WTC11 (cell line): Measurements from ENCODE around the gene NBEA.

Experiments used
- CBFB ChIP-seq: sonication (generic); formaldehyde crosslinking; IDR thresholded peaks from 2 replicates; pipeline ENCODE4 v1.8.1; 2022; ENCODE audit warnings: mild to moderate bottlenecking, low read depth, missing genetic modification reagents
- CREB1 ChIP-seq: sonication (generic); formaldehyde crosslinking; IDR thresholded peaks from 2 replicates; pipeline ENCODE4 v1.8.0; 2023; ENCODE audit warnings: mild to moderate bottlenecking, missing genetic modification reagents
- JUN ChIP-seq: sonication (generic); formaldehyde crosslinking; IDR thresholded peaks from 2 replicates; pipeline ENCODE4 v1.8.0; 2023; ENCODE audit warnings: mild to moderate bottlenecking, missing genetic modification reagents
- NFATC4 ChIP-seq: fragments of 250-450 bp; sonication (Bioruptor Pico); IDR thresholded peaks from 2 replicates; pipeline ENCODE4 v1.9.0; 2021; ENCODE audit warnings: mild to moderate bottlenecking
- SP1 ChIP-seq: sonication (generic); formaldehyde crosslinking; conservative IDR thresholded peaks from 2 replicates; pipeline ENCODE4 v1.8.1; 2022; ENCODE audit warnings: missing genetic modification reagents
- TCF7 ChIP-seq: sonication (generic); formaldehyde crosslinking; IDR thresholded peaks from 2 replicates; pipeline ENCODE4 v1.8.0; 2022; ENCODE audit warnings: mild to moderate bottlenecking, low read depth, missing genetic modification reagents, moderate library complexity
- TF ChIP-seq, protein P1 (sequence below): fragments of 200-600 bp; IDR thresholded peaks from 2 replicates; pipeline ENCODE4 v1.8.0; 2022; ENCODE audit warnings: antibody characterized with exemption
- TF ChIP-seq, protein P2 (sequence below): sonication (generic); formaldehyde crosslinking; IDR thresholded peaks from 2 replicates; pipeline ENCODE4 v1.8.1; 2023; ENCODE audit warnings: mild to moderate bottlenecking, missing genetic modification reagents, moderate library complexity
- TF ChIP-seq, protein P3 (sequence below): sonication (generic); formaldehyde crosslinking; IDR thresholded peaks from 2 replicates; pipeline ENCODE4 v1.8.1; 2022; ENCODE audit warnings: low read depth, mild to moderate bottlenecking, moderate library complexity, missing genetic modification reagents, borderline replicate concordance
- TF ChIP-seq, protein P4 (sequence below): sonication (generic); formaldehyde crosslinking; IDR thresholded peaks from 2 replicates; pipeline ENCODE4 v1.8.0; 2022; ENCODE audit warnings: mild to moderate bottlenecking, missing genetic modification reagents
- TF ChIP-seq, protein P5 (sequence below): sonication (generic); formaldehyde crosslinking; IDR thresholded peaks from 2 replicates; pipeline ENCODE4 v1.8.0; 2022; ENCODE audit warnings: mild to moderate bottlenecking, missing genetic modification reagents
- TF ChIP-seq, protein P6 (sequence below): sonication (generic); formaldehyde crosslinking; IDR thresholded peaks from 2 replicates; pipeline ENCODE4 v1.8.1; 2023; ENCODE audit warnings: mild to moderate bottlenecking, moderate library complexity, missing genetic modification reagents

DNA sequence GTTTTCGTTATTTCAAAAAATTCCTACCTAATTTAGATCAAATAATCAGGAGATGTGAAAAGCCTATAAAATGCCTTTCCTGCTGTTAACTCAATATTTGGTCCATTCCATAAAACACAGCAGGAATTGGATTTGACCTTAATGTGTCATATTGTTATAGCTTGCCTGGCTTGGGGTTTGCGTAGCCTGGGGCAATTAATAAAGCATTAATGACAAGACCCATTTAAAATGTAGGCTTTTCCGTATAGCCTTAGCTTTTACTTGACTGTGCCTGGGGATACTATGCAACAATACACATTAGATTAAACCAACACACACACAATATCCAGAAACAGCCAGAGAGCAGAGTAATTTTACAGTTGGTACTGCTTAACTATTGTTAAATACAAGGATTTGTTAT, 651.6 kb downstream of the NBEA start:
- TF ChIP-seq SP1 (CRISPR knock-in tag) (no peak), CREB1 (no peak), JUN (no peak), TCF7 (no peak), NFATC4 (no peak), CBFB (CRISPR knock-in tag) (no peak)
- TF ChIP-seq, protein P1, sequence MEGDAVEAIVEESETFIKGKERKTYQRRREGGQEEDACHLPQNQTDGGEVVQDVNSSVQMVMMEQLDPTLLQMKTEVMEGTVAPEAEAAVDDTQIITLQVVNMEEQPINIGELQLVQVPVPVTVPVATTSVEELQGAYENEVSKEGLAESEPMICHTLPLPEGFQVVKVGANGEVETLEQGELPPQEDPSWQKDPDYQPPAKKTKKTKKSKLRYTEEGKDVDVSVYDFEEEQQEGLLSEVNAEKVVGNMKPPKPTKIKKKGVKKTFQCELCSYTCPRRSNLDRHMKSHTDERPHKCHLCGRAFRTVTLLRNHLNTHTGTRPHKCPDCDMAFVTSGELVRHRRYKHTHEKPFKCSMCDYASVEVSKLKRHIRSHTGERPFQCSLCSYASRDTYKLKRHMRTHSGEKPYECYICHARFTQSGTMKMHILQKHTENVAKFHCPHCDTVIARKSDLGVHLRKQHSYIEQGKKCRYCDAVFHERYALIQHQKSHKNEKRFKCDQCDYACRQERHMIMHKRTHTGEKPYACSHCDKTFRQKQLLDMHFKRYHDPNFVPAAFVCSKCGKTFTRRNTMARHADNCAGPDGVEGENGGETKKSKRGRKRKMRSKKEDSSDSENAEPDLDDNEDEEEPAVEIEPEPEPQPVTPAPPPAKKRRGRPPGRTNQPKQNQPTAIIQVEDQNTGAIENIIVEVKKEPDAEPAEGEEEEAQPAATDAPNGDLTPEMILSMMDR: no peak
- TF ChIP-seq, protein P2, sequence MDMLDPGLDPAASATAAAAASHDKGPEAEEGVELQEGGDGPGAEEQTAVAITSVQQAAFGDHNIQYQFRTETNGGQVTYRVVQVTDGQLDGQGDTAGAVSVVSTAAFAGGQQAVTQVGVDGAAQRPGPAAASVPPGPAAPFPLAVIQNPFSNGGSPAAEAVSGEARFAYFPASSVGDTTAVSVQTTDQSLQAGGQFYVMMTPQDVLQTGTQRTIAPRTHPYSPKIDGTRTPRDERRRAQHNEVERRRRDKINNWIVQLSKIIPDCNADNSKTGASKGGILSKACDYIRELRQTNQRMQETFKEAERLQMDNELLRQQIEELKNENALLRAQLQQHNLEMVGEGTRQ (CRISPR knock-in tag): no peak
- TF ChIP-seq, protein P3, sequence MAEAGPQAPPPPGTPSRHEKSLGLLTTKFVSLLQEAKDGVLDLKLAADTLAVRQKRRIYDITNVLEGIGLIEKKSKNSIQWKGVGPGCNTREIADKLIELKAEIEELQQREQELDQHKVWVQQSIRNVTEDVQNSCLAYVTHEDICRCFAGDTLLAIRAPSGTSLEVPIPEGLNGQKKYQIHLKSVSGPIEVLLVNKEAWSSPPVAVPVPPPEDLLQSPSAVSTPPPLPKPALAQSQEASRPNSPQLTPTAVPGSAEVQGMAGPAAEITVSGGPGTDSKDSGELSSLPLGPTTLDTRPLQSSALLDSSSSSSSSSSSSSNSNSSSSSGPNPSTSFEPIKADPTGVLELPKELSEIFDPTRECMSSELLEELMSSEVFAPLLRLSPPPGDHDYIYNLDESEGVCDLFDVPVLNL (CRISPR knock-in tag): no peak
- TF ChIP-seq, protein P4, sequence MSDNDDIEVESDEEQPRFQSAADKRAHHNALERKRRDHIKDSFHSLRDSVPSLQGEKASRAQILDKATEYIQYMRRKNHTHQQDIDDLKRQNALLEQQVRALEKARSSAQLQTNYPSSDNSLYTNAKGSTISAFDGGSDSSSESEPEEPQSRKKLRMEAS: no peak
- TF ChIP-seq, protein P5, sequence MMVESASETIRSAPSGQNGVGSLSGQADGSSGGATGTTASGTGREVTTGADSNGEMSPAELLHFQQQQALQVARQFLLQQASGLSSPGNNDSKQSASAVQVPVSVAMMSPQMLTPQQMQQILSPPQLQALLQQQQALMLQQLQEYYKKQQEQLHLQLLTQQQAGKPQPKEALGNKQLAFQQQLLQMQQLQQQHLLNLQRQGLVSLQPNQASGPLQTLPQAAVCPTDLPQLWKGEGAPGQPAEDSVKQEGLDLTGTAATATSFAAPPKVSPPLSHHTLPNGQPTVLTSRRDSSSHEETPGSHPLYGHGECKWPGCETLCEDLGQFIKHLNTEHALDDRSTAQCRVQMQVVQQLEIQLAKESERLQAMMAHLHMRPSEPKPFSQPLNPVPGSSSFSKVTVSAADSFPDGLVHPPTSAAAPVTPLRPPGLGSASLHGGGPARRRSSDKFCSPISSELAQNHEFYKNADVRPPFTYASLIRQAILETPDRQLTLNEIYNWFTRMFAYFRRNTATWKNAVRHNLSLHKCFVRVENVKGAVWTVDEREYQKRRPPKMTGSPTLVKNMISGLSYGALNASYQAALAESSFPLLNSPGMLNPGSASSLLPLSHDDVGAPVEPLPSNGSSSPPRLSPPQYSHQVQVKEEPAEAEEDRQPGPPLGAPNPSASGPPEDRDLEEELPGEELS (CRISPR knock-in tag): no peak
- TF ChIP-seq, protein P6, sequence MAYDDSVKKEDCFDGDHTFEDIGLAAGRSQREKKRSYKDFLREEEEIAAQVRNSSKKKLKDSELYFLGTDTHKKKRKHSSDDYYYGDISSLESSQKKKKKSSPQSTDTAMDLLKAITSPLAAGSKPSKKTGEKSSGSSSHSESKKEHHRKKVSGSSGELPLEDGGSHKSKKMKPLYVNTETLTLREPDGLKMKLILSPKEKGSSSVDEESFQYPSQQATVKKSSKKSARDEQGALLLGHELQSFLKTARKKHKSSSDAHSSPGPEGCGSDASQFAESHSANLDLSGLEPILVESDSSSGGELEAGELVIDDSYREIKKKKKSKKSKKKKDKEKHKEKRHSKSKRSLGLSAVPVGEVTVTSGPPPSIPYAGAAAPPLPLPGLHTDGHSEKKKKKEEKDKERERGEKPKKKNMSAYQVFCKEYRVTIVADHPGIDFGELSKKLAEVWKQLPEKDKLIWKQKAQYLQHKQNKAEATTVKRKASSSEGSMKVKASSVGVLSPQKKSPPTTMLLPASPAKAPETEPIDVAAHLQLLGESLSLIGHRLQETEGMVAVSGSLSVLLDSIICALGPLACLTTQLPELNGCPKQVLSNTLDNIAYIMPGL (CRISPR knock-in tag): no peak
